T-helper 9 cell (primary cell): ENCODE data around the gene TMED8.
A peak's percentile ranks its signal among the peaks of the same experiment; 100 is the strongest.
"Not testable (repeated sequence)": the region's sequence is repeated elsewhere in the genome, so short reads cannot be mapped to it uniquely, and the experiment has no call there.

Experiments used
- DNase-seq: peaks from one replicate; pipeline ENCODE4 v3.0.0-alpha.2; 2020

The TMED8 gene

DNA sequence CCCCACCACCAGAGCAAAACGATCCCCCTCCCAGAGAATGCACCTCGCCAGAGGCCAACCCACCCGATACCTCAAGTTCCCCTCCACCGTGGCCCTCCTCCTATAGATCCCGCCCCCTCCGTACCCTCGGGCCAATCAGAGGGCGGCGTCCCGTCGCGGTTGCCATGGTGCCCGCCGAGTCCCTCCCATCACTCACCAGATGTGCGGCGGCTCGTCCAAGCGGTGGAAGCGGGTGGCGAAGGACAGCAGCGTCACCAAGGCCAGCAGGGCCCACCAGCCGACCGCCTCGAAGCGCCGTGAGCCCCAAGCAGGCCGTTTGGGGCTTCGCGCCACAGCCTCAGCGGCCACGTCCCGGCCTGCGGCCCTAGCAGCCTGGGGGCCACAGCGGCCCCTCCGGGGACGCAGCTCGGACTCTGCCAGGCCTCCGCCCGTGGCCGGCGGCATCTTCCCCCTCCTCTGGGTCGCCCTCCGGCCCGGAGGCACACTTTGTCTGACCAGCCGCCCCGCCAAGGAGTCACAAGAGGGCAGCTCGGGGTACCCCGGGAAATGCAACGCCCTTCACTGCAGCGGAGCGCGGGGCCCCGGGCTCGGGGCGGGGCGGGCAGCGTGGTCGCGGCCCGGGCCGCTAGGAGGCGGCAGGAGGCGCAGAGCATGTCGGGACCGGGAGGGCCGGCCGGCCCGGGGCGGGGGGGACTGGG, 56.5 kb downstream of the TMED8 start, which contains the start of gene POMT2:
Gene POMT2 (minus strand): TSS at position 646 of the 698 bp plus-strand sequence. CDS start 202 bp downstream, at position 444.
- peak; percentile 88 for DNase-seq

GRCh38 chr14:77319422-77319821, 57.5 kb downstream of the TMED8 start:
- DNase-seq = no peak

- DNase-seq = not testable (repeated sequence)
These were observed 58.1 kb downstream of the TMED8 start for GRCh38 chr14:77318756-77319155.

DNA sequence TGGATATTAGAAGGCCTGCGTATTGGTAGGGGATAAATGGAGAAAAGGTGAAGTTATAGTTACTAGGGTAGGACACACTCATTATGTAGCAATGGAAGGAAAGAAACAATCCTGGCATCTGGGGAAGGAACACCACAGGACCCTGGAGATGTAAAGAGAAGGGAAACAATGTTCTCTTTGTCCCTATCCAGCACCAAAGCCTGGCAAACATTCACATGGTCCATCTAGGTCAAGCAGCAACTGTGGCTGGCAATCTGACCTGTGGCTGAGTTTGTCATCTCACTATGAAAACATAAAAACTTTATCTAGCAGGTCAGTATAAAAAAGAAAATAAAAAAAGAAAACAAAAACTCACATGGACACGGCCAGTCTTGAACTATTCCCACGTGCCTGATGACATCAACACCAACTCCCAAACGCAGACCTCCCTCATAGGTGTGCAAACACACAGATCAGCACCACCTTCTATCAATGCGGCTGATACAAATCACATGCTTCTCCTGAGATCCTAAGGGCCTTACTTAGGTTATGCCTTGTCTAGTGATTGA, 58.8 kb downstream of the TMED8 start:
- DNase-seq = no peak

DNA sequence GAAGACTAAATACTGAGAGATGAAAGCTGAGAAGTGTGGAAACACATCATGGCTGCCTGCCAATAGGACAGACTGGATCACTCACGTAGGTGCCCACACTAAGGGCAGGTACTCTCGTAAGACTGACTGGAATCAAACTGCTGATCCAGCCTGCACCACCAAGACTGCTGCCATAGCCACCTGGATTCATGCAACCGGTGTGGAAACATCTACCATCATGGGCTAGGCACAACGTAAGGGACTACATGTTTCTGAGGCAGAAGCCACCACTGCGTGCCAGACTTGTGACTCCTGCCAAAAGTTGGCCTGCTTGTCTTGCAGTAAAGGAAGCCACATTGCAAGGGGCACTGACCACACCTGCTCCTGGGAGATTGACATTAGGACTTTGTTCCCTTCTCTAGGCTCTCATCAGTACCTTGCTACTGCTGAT, 60.0 kb downstream of the TMED8 start:
- DNase-seq = no peak

DNA sequence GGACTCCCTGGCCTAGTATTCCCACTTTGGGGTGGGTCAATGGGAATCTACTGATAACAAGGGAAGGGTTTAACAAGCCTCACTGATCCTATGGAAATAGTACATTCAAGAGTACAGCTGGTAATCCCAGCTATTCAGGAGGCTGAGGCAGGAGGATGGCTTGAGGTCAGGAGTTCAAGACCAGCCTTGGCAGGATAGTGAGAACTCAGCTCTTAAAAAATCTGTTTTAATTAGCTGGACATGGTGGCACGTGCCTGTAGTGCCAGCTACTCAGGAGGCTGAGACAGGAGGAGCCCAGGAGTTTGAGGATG, 60.7 kb downstream of the TMED8 start:
- no peak for DNase-seq

- DNase-seq = no peak
These were observed 62.1 kb downstream of the TMED8 start for GRCh38 chr14:77314539-77315457.

DNA sequence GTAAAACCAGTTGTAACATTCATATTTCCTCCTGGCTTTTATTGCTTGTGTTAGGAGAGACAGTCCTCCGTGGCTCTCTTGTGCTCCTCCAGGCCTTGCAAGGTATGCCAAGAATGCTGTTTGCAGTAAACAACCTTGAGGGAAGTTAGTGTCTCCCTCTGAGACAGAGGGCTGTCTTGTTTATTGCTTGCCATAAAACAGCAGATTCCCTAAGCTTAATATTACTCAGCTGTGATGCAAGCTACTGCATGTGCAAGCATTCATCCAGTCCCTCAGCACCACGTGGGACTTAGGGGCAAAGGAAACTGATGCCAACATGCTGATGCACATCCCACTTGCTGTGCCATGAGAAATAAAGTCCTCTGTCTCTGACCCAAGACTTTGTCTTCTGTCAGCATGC, 62.9 kb downstream of the TMED8 start:
- DNase-seq = no peak

DNA sequence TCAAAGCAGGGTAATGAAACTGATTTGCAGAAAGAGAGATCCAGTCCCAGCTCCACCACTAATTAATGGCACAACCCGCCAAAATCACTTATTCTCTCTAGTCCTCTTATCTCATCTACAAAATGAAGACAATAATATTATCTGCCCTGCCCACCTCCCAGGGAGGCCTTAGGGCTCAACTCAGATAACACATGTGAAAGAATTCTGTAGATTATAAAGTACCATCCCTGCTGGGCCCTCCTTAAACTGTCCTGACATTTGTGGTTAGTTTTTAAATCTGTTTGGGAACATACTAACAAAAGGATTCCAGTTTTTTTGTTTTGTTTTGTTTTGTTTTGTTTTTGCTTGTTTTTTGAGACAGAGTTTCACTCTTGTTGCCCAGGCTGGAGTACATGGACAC, 63.5 kb downstream of the TMED8 start:
- DNase-seq = no peak

DNA sequence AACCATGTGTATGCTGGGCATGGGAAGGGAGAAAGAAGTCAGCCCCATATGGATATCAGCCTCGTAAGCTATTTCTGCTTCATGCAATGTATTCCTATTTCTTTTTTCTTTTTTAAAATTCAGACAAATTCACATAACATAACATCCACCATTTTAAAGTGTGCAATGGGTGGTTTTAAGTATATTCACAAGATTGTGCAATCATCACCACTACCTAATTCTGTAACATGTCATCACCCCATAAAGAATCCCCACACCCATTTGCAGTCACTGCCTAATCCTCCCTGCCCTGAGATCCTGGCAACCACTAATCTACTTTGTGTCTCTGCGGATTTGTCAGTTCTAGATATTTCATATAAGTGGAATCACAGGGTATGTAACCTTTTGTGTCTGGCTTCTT, 65.7 kb downstream of the TMED8 start:
- no peak for DNase-seq

GRCh38 chr14:77310026-77310425, 66.9 kb downstream of the TMED8 start:
- no peak for DNase-seq

DNA sequence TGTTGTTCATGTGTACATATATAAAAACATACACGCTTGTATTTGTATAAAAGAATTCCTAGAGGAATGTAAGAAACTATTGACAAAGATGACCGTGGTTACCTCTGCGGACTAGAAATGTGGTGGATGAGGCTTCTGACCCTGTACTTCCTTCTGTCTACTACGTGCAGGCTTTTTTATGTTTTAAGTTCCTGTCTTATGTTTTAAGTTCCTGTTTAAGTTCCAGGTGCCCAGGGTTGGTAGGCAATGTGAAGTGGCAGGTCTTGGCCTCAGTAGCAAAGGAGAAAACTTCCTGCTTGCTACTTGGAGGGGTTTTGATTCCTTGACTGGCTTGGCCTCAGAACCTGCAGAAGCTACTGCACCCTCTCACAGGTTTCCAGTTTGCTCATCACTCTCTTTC, 67.8 kb downstream of the TMED8 start:
- DNase-seq = no peak

DNA sequence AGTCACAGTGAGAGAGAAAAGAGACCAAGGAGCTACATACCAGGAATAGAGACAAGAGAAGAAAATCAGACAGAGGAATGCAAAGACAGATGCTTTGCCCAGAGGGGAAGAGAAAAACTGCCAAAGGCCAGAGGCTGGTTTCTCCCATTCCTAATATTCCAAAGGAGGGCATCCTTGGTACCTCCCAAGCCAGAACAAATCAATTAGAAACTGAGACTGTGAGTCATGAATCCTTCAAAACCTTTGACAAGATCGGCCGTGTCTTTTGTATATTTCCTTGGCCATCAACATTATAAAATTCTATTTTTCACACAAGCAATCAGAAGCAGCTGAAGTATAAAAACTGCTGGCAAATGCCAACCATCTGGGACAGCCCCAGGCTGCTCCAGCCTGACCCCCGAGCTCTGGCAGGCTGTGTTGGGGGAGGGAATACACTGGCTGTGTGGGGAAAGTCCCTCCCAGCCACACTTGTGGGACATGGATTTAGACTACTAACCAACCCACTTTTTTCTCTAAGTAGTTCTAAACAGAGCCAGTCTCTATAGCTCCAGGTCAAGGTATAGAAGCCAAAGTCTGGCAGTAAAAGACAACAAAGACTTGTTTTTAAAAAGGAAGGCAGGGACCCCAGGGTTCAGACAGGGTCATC, 69.9 kb downstream of the TMED8 start:
- DNase-seq = no peak

DNA sequence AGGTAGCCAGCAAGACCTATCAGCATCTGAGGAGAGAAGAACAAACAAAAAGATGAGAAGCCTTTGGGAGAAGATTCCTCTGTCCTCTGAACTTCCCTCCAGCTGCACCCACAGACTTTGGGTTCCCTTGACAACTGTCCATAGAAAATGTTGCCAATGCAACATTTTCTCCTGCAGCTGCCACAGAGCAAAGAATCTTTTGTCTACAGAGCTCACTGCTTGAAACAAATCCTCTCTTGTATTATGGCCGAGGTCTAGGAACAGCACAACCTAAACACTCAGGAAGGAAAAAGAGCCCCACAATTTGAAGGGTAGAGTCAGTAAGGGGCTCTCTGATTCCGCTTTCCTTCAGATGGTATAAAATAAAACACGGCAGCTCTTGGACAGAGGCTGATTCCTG, 70.5 kb downstream of the TMED8 start:
- DNase-seq = no peak

GRCh38 chr14:77305696-77306095, 71.2 kb downstream of the TMED8 start:
- DNase-seq = no peak

DNA sequence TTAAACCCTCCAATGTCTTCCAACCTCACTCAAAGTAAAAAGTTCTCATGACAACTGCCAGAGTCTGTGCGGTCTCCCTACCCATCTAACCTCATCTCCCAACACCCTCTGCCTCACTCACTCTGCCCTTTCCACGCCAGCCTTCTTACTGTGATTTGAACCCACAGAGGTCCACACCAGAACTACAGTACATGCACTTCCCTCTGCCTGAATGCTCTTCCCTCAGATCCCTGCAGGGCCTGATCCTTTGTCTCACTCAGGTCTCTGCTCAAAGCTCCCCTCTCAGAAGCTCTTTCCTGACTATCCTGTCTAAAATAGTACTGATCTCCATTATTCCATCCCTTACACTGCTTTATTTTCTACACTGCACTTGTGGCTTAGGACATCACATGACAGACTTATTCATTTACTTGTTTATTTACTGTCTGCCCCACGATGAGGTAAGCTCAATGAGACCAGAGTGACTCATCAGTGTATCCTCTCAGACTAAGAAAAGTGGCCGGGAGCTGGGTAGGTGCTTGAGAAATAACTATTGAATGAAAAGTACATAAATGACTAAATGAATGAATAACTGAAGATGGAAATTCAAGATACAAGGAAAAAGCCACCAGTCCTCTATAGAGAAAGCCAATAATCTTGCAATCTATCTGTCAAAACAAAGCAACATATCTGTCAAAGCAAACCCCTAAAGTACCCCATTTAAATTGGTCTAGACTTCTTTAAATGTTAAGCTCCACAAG, 73.3 kb downstream of the TMED8 start:
- no peak for DNase-seq

DNA sequence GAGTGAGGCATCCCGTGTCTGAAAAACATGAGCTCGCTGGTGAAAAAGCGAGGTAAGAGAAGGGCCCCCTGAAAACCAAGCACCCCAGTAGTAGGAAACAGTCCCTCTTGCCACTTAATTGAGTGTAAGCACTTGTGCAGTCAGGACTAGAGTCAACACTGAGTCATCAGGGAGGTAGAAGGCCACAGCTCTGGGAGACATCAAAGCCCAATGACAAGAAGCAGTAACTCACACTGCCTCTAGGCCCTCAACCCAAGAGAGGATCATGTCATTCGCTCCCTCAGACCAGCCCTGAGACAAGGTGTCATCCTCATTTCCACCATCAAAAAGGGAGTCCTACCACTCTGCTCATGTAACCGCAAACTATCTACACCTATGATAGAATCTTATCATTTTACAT, 74.0 kb downstream of the TMED8 start:
- no peak for DNase-seq

DNA sequence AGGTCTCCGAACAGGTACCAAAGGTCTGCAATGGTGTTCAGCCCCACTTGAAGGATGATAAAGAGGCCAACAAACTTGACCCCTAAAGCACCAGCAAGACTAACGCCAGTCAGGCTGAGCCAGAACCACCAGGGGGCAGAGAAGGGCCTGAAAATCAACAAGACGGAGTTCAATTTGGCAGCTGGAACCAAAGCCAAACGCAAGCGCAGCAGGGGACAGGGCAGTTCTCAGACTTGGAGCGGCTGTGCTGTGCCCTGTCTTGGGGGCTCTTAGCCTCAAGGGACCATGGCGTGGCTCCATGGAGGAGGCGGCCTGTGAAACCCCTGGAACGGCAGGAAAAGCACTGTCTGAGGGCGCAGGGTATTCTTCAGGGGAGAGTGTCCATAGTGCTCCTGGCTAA, 75.8 kb downstream of the TMED8 start:
- DNase-seq = peak; percentile 37

GRCh38 chr14:77299771-77300170, 77.1 kb downstream of the TMED8 start:
- DNase-seq = no peak

DNA sequence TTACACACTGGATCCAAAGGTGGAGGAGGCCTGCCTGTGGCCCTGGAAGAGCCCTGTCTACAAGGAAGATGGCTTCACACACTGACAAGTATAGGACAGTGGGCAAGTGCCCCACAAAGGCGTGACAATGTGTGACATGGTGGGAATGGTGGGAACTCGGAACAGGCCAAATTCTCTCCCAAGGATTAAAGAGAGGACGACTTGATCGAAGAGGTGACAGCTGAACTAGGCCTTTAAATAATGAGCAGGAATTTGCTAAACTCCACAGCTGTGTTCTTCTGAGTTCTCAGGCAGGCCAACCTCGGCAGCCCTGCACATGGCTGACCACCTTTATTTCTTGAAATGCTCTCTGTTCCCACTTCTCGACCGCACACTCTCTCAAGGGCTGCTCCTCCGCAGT, 80.0 kb downstream of the TMED8 start:
- DNase-seq = no peak

DNA sequence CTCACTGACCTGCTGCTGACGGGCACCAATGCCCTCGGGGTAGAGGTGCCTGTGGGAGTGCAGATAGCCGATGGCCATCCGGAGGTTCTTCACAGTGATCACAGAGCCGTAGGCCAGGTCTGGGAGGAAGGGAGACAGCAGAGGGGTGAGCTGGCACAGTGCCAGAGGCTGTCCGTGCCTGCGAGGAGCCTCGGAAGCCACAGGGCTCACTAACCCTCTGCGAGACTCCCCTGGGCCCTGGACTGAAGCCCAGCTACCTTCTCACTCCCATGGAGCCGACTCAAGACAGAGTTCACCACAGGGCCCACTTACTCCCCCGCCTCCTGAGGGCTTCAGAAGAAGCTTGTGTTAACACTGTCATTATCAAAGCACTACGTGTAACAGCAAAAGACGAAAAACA, 80.7 kb downstream of the TMED8 start:
- DNase-seq = no peak

- DNase-seq = no peak
These were observed 86.2 kb downstream of the TMED8 start for GRCh38 chr14:77290705-77291104.

DNA sequence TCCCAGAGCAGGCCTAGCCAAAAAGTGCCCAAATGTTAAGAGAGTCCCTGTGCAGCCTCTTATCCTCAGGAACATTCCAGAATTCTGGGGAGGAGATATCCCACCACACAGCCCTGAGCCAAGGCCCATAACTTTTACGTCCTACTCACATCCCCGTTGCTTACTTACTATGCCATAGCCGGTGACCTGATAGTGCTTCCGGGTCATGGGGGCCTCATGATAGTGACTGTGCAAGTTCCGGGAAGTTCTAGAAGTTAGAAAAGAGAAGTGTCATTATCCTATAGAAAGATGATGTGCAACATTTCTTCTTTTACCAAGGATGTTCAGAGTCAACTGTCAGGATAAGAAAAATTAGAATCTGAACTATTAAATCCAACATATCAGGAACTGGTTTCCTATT, 90.3 kb downstream of the TMED8 start:
- DNase-seq = no peak
